ENCODE data around the gene EPHA8.

Gene EPHA8

GRCh38 chr1:22529901-22530621 is 33.2 kb upstream of the EPHA8 start:
- TF ChIP-seq CTCF (IDR thresholded peaks at IDR 0.05), result no peak

- TF ChIP-seq CTCF (IDR thresholded peaks at IDR 0.05), result no peak
Observed at GRCh38 chr1:22530715-22531114, 32.6 kb upstream of the EPHA8 start.

- no peak for TF ChIP-seq CTCF (IDR thresholded peaks at IDR 0.05)
Observed at GRCh38 chr1:22531251-22531650, 32.0 kb upstream of the EPHA8 start.

- no peak for TF ChIP-seq CTCF (IDR thresholded peaks at IDR 0.05)
Observed at GRCh38 chr1:22533244-22533895, 29.9 kb upstream of the EPHA8 start.

GRCh38 chr1:22534951-22535350 is 28.3 kb upstream of the EPHA8 start:
- no peak for TF ChIP-seq CTCF (IDR thresholded peaks at IDR 0.05)

GRCh38 chr1:22535399-22535798 is 27.9 kb upstream of the EPHA8 start:
- TF ChIP-seq CTCF (IDR thresholded peaks at IDR 0.05), result no peak

GRCh38 chr1:22536506-22536905 is 26.8 kb upstream of the EPHA8 start:
- TF ChIP-seq CTCF (IDR thresholded peaks at IDR 0.05), result no peak

Data from LNCAP (cell line).